HEK293 (cell line): ENCODE measurements around the gene SEC24B.

Experiments
- CTCF ChIP-seq: fragments of 450-650 bp; formaldehyde crosslinking; IDR thresholded peaks from 2 replicates; pipeline ENCODE4 v1.5.1; 2016; ENCODE audit warnings: missing biosample characterization, missing genetic modification characterization
- ZNF174 ChIP-seq: fragments of 450-650 bp; formaldehyde crosslinking; IDR thresholded peaks from 2 replicates; pipeline ENCODE4 v1.5.0; 2017; ENCODE audit warnings: missing biosample characterization, mild to moderate bottlenecking, missing genetic modification characterization
- ZNF184 ChIP-seq: fragments of 450-650 bp; IDR thresholded peaks from 2 replicates; pipeline ENCODE4 v1.5.1; 2018; ENCODE audit warnings: missing biosample characterization, mild to moderate bottlenecking, missing genetic modification characterization
- ZNF274 ChIP-seq, 2 experiments: fragments of 200-500 bp in 1 of 2; fragments of 450-650 bp in 1 of 2; sonication (Bioruptor generic) in 1 of 2; formaldehyde crosslinking in 1 of 2; IDR thresholded peaks; 2 replicates each; pipeline versions ENCODE4 v1.5.1 to v1.6.1; 2014 to 2016; ENCODE audit warnings: borderline replicate concordance in 1 of 2, inconsistent platforms in 1 of 2, low read length in 1 of 2, missing biosample characterization in 1 of 2, missing genetic modification characterization in 1 of 2
- ZNF302 ChIP-seq: fragments of 450-650 bp; formaldehyde crosslinking; IDR thresholded peaks from 2 replicates; pipeline ENCODE4 v1.5.1; 2016; ENCODE audit warnings: missing biosample characterization, missing genetic modification characterization, low read depth
- ZNF335 ChIP-seq: fragments of 450-650 bp; formaldehyde crosslinking; conservative IDR thresholded peaks from 2 replicates; pipeline ENCODE4 v1.5.1; 2016; ENCODE audit warnings: missing biosample characterization, missing genetic modification characterization
- TF ChIP-seq, protein P1 (sequence below): fragments of 450-650 bp; formaldehyde crosslinking; IDR thresholded peaks from 2 replicates; pipeline ENCODE4 v1.5.1; 2016; ENCODE audit warnings: missing biosample characterization, missing genetic modification characterization

DNA sequence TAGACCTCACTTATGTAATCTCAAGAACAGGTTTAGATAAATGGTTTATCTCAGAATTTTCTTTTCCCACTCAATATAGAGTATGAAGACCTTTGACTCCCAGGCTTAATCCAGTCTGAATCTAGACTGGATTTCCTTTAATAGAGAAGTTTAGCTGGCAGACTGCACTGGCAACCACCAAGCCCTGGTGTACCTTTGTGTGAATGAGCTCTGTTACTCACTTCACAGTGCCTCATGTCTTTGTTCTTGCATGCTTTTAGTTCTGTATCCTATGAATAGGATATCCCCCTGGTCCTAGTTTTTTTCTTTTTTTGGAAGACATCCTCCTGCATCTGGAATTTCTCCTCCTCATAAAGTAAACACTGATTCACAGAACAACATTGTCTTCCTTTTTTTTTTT is 73.3 kb downstream of the SEC24B start:
- TF ChIP-seq CTCF (tag by site-specific recombination) (no peak), ZNF184 (no peak), ZNF335 (tag by site-specific recombination) (no peak), ZNF274 (IDR thresholded peaks at IDR 0.05; ENCODE audit: low read length) (no peak), ZNF274 (tag by site-specific recombination; IDR thresholded peaks at IDR 0.05; ENCODE audit: borderline replicate concordance) (no peak), ZNF174 (tag by site-specific recombination) (no peak), ZNF302 (tag by site-specific recombination) (no peak)
- TF ChIP-seq, protein P1, sequence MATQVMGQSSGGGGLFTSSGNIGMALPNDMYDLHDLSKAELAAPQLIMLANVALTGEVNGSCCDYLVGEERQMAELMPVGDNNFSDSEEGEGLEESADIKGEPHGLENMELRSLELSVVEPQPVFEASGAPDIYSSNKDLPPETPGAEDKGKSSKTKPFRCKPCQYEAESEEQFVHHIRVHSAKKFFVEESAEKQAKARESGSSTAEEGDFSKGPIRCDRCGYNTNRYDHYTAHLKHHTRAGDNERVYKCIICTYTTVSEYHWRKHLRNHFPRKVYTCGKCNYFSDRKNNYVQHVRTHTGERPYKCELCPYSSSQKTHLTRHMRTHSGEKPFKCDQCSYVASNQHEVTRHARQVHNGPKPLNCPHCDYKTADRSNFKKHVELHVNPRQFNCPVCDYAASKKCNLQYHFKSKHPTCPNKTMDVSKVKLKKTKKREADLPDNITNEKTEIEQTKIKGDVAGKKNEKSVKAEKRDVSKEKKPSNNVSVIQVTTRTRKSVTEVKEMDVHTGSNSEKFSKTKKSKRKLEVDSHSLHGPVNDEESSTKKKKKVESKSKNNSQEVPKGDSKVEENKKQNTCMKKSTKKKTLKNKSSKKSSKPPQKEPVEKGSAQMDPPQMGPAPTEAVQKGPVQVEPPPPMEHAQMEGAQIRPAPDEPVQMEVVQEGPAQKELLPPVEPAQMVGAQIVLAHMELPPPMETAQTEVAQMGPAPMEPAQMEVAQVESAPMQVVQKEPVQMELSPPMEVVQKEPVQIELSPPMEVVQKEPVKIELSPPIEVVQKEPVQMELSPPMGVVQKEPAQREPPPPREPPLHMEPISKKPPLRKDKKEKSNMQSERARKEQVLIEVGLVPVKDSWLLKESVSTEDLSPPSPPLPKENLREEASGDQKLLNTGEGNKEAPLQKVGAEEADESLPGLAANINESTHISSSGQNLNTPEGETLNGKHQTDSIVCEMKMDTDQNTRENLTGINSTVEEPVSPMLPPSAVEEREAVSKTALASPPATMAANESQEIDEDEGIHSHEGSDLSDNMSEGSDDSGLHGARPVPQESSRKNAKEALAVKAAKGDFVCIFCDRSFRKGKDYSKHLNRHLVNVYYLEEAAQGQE (tag by site-specific recombination) = no peak
